ENCODE measurements around the gene PLGRKT. TPM values are rescaled to one million over a fixed set of nuclear protein-coding genes. Genes with fewer than 3 reads are reported as not detected.
"Not testable (repeated sequence)": the region's sequence is repeated elsewhere in the genome, so short reads cannot be mapped to it uniquely, and the experiment has no call there.

Gene PLGRKT
- total and polyA plus RNA-seq, 3 experiments from 2014 or later: 34.3 to 48.6 (median 36.1) TPM

DNA sequence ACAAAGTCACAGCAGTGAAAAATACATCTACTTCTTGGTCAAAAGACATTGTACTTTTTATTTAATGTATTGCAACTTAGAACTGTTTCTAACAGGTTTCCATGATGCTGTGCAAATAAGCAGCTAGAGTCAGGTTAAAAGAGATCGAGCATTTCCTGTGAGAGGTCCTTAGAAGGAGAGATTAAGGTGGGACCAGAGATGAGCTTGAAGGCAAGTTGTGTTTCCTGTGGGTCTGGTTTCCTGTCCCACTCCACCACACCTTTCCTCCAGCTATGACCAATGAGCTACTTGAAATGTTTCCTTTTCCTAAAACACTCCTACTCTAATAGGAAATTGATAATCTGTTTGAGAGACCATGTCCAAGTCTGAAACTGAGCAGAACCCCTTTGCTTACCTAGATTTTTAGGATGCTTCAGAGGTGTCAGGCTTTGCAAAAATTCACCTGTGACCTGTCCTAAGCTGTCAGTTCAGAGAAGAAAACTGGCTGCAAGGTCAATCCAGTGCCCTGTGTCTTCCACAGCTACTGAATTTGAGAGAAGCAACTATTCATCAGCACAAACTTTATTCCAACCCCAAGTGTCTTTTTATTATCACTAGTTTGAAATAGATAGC, 85.0 kb downstream of the PLGRKT start:
- no peaks in the 10 kb centered on the region for H3K36me3 ChIP-seq (ENCODE audit: insufficient read depth, low read length)
- Mint-ChIP-seq H3K4me1 (peaks cover 49 to 58% (median 52%) of the 10 kb centered on the region in 3 donors), H3K36me3 (peaks cover 8 to 14% (median 10%) of the 10 kb centered on the region in 3 donors), H3K9me3 (peaks cover 7 to 17% (median 8%) of the 10 kb centered on the region in 5 donors), H3K27me3 (no peaks in the 10 kb centered on the region), H3K4me3 (peak overlapping the region in 6 of 7 donors; percentile 56 to 80 (median 73)), H3K27ac (peak overlapping the region; percentile 39 to 91 (median 64))
- H3K27me3 ChIP-seq (ENCODE audit: insufficient read depth, low read length, poor library complexity, severe bottlenecking): no peaks in the 10 kb centered on the region
- peak overlapping the region; percentile 1 for H3K4me3 ChIP-seq (ENCODE audit: low read length)
- POLR2A ChIA-PET: interaction anchor here (0.6 to 1.4 kb wide), 3 partner anchors 63 to 86 kb away, joined by 3 to 7 read pairs (median 4); partner anchors contain the start of gene PLGRKT
- H3K4me1 ChIP-seq (ENCODE audit: insufficient read depth, low read length): peaks cover 39% of the 10 kb centered on the region
- H3K9me3 ChIP-seq (ENCODE audit: low read length): no peaks in the 10 kb centered on the region
- DNase-seq: peak in 2 of 5 donors; percentile 21 to 36
- H3K27ac ChIP-seq (ENCODE audit: low read depth, low read length): no peak overlapping the region
- CTCF ChIA-PET: interaction anchor here (0.9 to 1.3 kb wide), 2 partner anchors 26 to 97 kb away, joined by 3 to 4 read pairs; partner anchors contain the start of gene CD274

DNA sequence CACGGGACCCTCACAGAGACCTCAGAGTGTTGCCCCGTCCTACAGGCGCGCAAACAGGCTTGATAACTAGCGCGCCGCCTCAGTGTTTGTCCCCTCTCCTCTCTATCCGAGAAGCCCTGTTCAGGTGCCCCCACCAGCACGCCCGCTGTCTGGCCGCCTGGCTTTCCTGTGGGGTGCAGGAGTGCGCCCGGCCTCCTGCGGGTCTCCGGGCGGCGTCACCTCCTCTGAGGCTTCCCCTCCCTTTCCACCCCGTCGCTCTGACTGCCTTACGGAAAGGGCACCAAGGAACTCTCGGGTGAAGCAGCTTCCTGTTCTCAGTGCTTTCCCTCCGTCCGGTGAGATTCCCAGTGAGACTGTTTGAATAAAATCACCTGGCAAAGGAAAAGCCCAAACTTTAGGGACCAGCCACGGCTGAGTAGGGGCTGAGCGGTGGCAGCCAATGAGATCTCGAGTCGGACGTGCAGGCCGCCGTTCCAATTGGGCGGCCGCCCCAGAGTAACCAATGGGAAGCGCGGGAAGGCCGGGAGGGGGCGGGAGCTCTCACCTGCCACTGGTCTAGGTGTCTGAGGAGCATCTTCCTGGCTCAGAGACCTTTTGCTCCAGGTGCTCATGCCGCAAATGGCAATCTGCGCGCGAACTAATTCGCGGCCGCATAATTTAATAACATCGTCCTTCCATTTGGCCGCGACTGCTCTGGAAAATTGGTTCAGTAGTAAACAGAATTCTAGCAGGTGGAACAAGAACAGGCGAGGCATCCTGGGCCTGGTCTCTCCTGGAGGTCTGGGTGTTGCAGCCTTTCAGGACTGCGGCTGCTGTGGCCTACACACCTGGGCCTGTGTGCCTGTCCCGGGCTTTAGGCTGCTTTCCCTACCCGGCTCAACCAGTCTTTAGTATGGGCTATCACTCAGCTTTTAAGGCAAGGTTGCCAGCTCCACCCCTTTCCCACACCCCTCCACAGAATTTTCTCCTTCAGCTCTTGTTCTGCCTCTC, 98.4 kb downstream of the PLGRKT start, which contains the start of gene RLN1:
Gene RLN1 (minus strand): TSS at position 885 of the 990 bp plus-strand sequence. CDS start 130 bp downstream, at position 755.
- H3K27me3 Mint-ChIP-seq; H3K36me3 Mint-ChIP-seq; H3K9me3 ChIP-seq (ENCODE audit: low read length); H3K9me3 Mint-ChIP-seq; POLR2A ChIA-PET; H3K36me3 ChIP-seq (ENCODE audit: insufficient read depth, low read length); H3K27ac ChIP-seq (ENCODE audit: low read depth, low read length); H3K27me3 ChIP-seq (ENCODE audit: insufficient read depth, low read length, poor library complexity, severe bottlenecking); H3K4me3 ChIP-seq (ENCODE audit: low read length): not testable (repeated sequence)
- CTCF ChIA-PET: interaction anchor here (0.9 kb wide), 1 partner anchor 103 kb away, joined by 3 read pairs; no protein-coding TSS in a partner anchor
- H3K27ac Mint-ChIP-seq: peak within 1 kb of the TSS; percentile 78 to 98 (median 90)
- H3K4me1 ChIP-seq (ENCODE audit: insufficient read depth, low read length): peaks cover 27% of the 10 kb centered on the region
- DNase-seq: peak in 2 of 5 donors; percentile 40 to 55
- H3K4me1 Mint-ChIP-seq: peaks cover 31 to 40% (median 39%) of the 10 kb centered on the region in 3 donors
- peak within 1 kb of the TSS; percentile 67 to 90 (median 78) for H3K4me3 Mint-ChIP-seq

DNA sequence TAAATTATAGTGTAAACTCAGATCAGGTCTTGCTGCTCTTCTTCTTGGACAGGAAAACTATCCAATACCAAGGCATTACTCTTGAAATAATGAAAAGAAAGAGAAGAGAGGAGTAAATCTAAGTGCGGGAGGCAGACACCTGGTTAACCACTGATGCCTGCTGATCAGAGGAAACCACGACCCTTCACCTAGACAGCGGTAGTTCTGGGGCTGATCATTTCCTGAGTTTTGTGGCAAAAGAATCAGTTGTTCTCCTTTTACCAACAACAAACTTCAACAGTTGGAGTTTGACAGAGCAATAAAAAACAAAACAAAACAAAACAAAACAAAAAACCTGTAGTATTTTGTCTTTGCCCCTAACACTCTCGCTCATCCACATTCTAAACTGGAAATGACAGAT, 101.0 kb downstream of the PLGRKT start:
- Mint-ChIP-seq H3K27me3 (no peaks in the 10 kb centered on the region), H3K4me1 (peaks cover 45 to 57% (median 55%) of the 10 kb centered on the region in 3 donors), H3K36me3 (peaks cover 10 to 24% (median 18%) of the 10 kb centered on the region in 3 donors), H3K4me3 (peak overlapping the region; percentile 73 to 89 (median 77)), H3K9me3 (no peaks in the 10 kb centered on the region), H3K27ac (peak overlapping the region; percentile 60 to 94 (median 88))
- Histone ChIP-seq H3K27me3 (ENCODE audit: insufficient read depth, low read length, poor library complexity, severe bottlenecking) (no peaks in the 10 kb centered on the region), H3K9me3 (ENCODE audit: low read length) (no peaks in the 10 kb centered on the region), H3K4me1 (ENCODE audit: insufficient read depth, low read length) (peaks cover 27% of the 10 kb centered on the region), H3K27ac (ENCODE audit: low read depth, low read length) (no peak overlapping the region), H3K36me3 (ENCODE audit: insufficient read depth, low read length) (no peaks in the 10 kb centered on the region), H3K4me3 (ENCODE audit: low read length) (peak overlapping the region; percentile 42)
- peak in 4 of 5 donors; percentile 10 to 69 (median 57) for DNase-seq
- ChIA-PET POLR2A (no interaction called here), CTCF (interaction anchor here (2.0 to 2.1 kb wide), 2 partner anchors 9 to 14 kb away, joined by 6 read pairs; no protein-coding TSS in a partner anchor)

DNA sequence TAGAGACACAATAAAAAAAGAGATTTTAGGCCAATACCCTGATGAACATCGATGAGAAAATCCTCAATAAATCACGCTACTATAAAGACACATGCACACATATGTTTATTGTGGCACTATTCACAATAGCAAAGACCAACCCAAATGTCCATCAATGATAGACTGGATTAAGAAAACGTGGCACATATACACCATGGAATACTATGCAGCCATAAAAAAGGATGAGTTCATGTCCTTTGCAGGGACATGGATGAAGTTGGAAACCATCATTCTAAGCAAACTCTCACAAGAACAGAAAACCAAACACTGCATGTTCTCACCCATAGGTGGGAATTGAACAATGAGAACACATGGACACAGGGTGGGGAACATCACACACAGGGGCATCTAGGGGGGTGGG, 106.4 kb downstream of the PLGRKT start:
- Mint-ChIP-seq H3K4me1 (peaks cover 63 to 74% (median 67%) of the 10 kb centered on the region in 3 donors), H3K27ac (peak overlapping the region in 1 of 8 donors; percentile 31)

DNA sequence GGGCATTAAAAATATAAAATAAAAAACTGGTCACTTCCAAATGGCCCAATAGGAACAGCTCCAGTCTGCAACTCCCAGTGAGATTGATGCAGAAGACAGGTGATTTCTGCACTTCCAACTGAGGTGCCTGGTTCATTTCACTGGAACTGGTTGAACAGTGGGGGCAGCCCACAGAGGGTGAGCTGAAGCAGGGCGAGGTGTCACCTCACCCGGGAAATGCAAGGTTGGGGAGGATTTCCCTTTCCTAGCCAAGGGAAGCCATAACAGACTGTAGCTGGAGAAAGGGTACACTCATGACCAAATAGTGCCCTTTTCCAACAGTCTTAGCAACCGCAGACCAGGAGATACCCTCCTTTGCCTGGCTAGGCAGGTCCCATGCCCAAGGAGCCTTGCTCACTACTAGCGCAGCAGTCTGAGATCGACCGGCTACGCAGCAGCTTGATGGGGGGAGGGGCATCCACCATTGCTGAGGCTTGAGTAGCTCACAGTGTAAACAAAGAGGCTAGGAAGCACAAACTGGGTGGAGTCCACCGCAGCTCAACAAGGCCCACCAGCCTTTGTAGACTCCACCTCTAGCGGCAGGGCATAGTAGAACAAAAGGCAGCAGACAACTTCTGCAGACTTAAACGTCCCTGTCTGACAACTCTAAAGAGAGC, 110.7 kb downstream of the PLGRKT start:
- H3K27me3 Mint-ChIP-seq: peaks cover 0 to 2% of the 10 kb centered on the region in 2 donors
- Histone ChIP-seq H3K4me1 (ENCODE audit: insufficient read depth, low read length) (peaks cover 14% of the 10 kb centered on the region), H3K27me3 (ENCODE audit: insufficient read depth, low read length, poor library complexity, severe bottlenecking) (no peaks in the 10 kb centered on the region), H3K36me3 (ENCODE audit: insufficient read depth, low read length) (no peaks in the 10 kb centered on the region), H3K9me3 (ENCODE audit: low read length) (no peaks in the 10 kb centered on the region), H3K4me3 (ENCODE audit: low read length) (peak overlapping the region; percentile 6), H3K27ac (ENCODE audit: low read depth, low read length) (peak overlapping the region; percentile 18)
- POLR2A ChIA-PET: interaction anchor here (0.6 kb wide), 1 partner anchor 688 kb away, joined by 3 read pairs; the partner anchor contains the start of gene RANBP6
- CTCF ChIA-PET: interaction anchor here (0.6 to 3.5 kb wide), 11 partner anchors 9 to 506 kb away, joined by 3 to 15 read pairs (median 4); partner anchors contain the start of genes CD274 and ERMP1
- peak overlapping the region; percentile 83 to 99 (median 90) for H3K27ac Mint-ChIP-seq
- DNase-seq: peak; percentile 33 to 88 (median 49)
- peaks cover 46 to 56% (median 51%) of the 10 kb centered on the region in 3 donors for H3K4me1 Mint-ChIP-seq
- H3K4me3 Mint-ChIP-seq: peak overlapping the region; percentile 63 to 89 (median 71)
- H3K36me3 Mint-ChIP-seq: peaks cover 16 to 33% (median 30%) of the 10 kb centered on the region in 3 donors
- H3K9me3 Mint-ChIP-seq: peaks cover 0 to 4% (median 0%) of the 10 kb centered on the region in 5 donors

More for the DNA sequence above, 106.4 kb downstream of the PLGRKT start:
- peaks cover 22% of the 10 kb centered on the region for H3K4me1 ChIP-seq (ENCODE audit: insufficient read depth, low read length)
- H3K9me3 Mint-ChIP-seq; CTCF ChIA-PET; H3K4me3 Mint-ChIP-seq; POLR2A ChIA-PET; H3K27me3 Mint-ChIP-seq; H3K27ac ChIP-seq (ENCODE audit: low read depth, low read length); H3K27me3 ChIP-seq (ENCODE audit: insufficient read depth, low read length, poor library complexity, severe bottlenecking); H3K9me3 ChIP-seq (ENCODE audit: low read length); H3K36me3 ChIP-seq (ENCODE audit: insufficient read depth, low read length); DNase-seq; H3K4me3 ChIP-seq (ENCODE audit: low read length): not testable (repeated sequence)
- H3K36me3 Mint-ChIP-seq: peaks cover 25 to 54% (median 47%) of the 10 kb centered on the region in 3 donors

DNA sequence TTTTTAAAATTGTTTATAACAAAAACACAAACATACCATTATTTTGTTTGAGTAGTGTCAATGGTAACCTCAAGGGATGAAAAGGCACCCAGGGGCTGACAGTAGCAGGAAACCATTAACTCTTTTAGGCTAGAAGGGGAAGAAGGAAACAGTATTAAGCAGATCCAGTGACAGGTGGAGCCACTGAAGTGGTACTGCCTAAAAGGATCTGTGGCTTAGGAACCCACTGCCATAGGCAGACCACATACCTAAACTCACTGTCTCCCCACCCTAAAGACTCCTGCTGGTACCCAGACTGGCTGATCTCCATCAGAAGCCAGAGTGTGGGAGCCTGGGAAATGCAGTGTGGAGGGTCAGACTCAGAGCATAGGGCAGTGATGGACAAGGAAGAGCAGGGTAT, 111.5 kb downstream of the PLGRKT start:
- H3K36me3 ChIP-seq (ENCODE audit: insufficient read depth, low read length): no peaks in the 10 kb centered on the region
- H3K27me3 ChIP-seq (ENCODE audit: insufficient read depth, low read length, poor library complexity, severe bottlenecking): no peaks in the 10 kb centered on the region
- POLR2A ChIA-PET: no interaction called here
- H3K4me3 Mint-ChIP-seq: peak overlapping the region in 6 of 7 donors; percentile 9 to 89 (median 68)
- peaks cover 16 to 28% (median 25%) of the 10 kb centered on the region in 3 donors for H3K36me3 Mint-ChIP-seq
- no peak for DNase-seq
- H3K9me3 ChIP-seq (ENCODE audit: low read length): no peaks in the 10 kb centered on the region
- H3K4me1 ChIP-seq (ENCODE audit: insufficient read depth, low read length): peaks cover 14% of the 10 kb centered on the region
- CTCF ChIA-PET: interaction anchor here (1.1 to 3.5 kb wide), 6 partner anchors 24 to 507 kb away, joined by 3 to 15 read pairs (median 4); partner anchors contain the start of genes CD274 and ERMP1
- peaks cover 0 to 2% of the 10 kb centered on the region in 2 donors for H3K27me3 Mint-ChIP-seq
- H3K9me3 Mint-ChIP-seq: peaks cover 0 to 4% (median 0%) of the 10 kb centered on the region in 5 donors
- peaks cover 53 to 64% (median 55%) of the 10 kb centered on the region in 3 donors for H3K4me1 Mint-ChIP-seq
- no peak overlapping the region for H3K27ac ChIP-seq (ENCODE audit: low read depth, low read length)
- no peak overlapping the region for H3K4me3 ChIP-seq (ENCODE audit: low read length)
- H3K27ac Mint-ChIP-seq: peak overlapping the region in 5 of 8 donors; percentile 20 to 91 (median 82)

DNA sequence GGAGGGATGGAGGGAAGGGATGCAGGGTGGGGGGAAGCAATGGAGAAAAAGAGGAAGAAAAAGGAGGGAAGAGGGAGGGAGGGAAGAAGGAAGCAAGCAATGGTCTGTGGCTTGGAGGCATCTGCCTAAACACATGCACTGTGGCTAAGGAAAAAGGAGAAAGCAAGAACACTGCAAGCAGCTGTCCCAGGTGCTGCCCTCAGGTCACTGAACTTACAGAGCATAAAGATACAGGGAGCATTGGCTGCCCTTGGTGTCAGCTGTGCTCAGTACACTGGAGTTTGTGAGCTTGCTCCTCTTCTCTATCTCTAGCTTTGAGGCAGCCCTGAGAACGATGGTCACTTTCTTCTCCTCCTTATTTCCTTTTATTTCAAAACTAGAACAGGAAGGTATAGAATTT, 116.1 kb downstream of the PLGRKT start:
- H3K36me3 Mint-ChIP-seq: peaks cover 1 to 21% (median 6%) of the 10 kb centered on the region in 3 donors
- H3K9me3 Mint-ChIP-seq; H3K36me3 ChIP-seq (ENCODE audit: insufficient read depth, low read length); H3K9me3 ChIP-seq (ENCODE audit: low read length); H3K27me3 Mint-ChIP-seq; H3K4me3 Mint-ChIP-seq; POLR2A ChIA-PET; DNase-seq; H3K4me3 ChIP-seq (ENCODE audit: low read length); H3K27ac ChIP-seq (ENCODE audit: low read depth, low read length); H3K27me3 ChIP-seq (ENCODE audit: insufficient read depth, low read length, poor library complexity, severe bottlenecking); H3K4me1 ChIP-seq (ENCODE audit: insufficient read depth, low read length): not testable (repeated sequence)
- CTCF ChIA-PET: interaction anchor here (1.0 kb wide), 1 partner anchor 36 kb away, joined by 6 read pairs; no protein-coding TSS in a partner anchor
- H3K4me1 Mint-ChIP-seq: peaks cover 24 to 35% (median 26%) of the 10 kb centered on the region in 3 donors
- H3K27ac Mint-ChIP-seq: peak overlapping the region in 2 of 8 donors; percentile 12 to 72
